HEK293 (cell line): ENCODE measurements around the gene EMD.

Source experiments
- ZBTB8A ChIP-seq: fragments of 450-650 bp; formaldehyde crosslinking; IDR thresholded peaks from 2 replicates; pipeline ENCODE4 v1.5.1; 2016; ENCODE audit warnings: missing biosample characterization, missing genetic modification characterization
- ZNF114 ChIP-seq: fragments of 450-650 bp; formaldehyde crosslinking; IDR thresholded peaks from 2 replicates; pipeline ENCODE4 v1.5.0; 2017; ENCODE audit warnings: missing biosample characterization, missing genetic modification characterization
- ZNF302 ChIP-seq: fragments of 450-650 bp; formaldehyde crosslinking; IDR thresholded peaks from 2 replicates; pipeline ENCODE4 v1.5.1; 2016; ENCODE audit warnings: missing biosample characterization, missing genetic modification characterization, low read depth

DNA sequence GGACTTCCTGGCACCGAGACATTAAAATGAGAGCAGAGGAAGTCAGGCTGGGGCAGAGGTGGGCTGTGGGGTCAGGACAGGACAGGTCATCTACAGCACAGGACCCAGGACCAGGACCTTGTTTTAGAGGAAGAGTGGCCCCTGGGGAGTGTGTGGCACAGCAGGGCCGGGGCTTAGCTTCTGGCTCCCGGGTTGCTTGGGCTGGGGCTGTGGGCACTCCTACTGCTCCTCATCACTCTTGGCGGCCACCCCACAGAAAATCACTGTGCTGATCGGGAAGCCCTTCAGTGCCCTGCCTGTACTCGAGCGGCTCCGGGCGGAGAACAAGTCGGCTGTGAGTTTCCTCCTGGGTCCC is 41.3 kb downstream of the EMD start:
- TF ChIP-seq ZBTB8A (tag by site-specific recombination): no peak
- TF ChIP-seq ZNF302 (tag by site-specific recombination): no peak
- no peak for TF ChIP-seq ZNF114
